Glomerular visceral epithelial cell (primary cell): ENCODE results near the gene SLC4A4.
A peak's percentile ranks its signal among the peaks of the same experiment; 100 is the strongest.

ENCODE experiments used
- DNase-seq: peaks from one replicate; pipeline ENCODE4 v3.0.0-alpha.2; 2016; ENCODE audit errors: extremely low spot score

The SLC4A4 gene

DNA sequence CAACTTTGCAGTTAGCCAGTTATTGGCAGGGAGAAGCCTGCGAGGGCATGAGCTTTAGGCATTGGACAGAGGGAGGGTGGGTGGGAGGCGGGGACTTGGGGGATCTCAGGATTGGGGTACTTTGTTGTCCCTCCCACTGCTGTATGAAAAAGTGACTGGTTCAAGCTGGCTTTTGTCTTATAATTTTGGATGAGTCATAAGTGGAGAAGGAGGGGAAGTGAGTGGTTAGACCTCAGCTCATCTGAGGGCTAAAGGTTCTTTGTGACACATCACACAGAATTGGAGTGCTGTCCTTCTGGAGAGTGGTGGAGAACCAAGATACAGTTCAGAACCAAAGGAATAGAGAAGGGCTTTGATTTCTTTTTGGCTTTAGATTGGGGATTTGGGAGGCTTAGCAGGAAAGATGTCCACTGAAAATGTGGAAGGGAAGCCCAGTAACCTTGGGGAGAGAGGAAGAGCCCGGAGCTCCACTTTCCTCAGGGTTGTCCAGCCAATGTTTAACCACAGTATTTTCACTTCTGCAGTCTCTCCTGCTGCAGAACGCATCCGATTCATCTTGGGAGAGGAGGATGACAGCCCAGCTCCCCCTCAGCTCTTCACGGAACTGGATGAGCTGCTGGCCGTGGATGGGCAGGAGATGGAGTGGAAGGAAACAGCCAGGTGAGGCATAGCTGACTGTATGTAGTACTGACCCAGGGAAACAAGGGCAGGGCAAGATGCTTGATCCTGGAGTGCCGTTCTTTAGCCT lies at the start of gene SLC4A4:
SLC4A4 (plus strand) TSS at position 175 of the 748 bp plus-strand sequence.
- DNase-seq, result peak; percentile 85

DNA sequence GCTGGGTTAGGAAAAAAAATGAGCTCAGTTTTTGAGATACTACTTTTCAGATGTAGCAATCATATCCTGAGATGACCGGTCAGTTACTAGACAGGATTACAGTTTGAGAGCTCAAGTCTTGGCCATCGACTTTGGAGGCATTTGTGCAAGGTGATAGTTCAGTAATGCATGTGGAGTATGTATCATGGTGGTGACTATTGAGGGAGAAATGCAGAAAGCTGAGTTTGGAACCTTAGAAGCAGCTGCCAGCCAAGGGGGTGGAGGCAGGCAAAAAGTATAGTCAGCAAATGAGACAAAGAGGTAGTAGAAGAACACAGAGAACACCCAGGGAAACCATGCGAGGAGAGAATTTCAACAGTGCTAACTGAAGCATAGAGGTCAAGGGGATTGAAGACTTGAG lies 48.7 kb upstream of the SLC4A4 start:
- peak; percentile 88 for DNase-seq

DNA sequence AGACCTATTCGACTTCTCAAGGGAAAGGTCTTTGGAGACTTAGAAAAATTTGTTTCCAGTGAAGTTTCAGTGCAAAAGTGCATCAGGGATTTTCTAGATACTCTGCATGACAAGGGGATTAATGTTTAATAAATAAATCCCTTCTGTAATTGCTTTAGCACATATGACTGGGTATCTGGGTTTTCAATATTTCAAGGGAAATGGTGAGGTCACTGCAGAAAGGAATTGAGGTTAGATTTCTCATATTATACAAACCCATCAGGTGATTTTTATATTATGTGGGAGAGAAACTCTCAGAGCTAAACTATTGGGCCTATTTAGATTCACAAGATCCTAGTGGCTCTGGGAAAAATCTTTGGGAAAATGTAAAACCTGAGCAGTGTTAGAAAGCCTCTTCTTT lies 48.3 kb upstream of the SLC4A4 start:
- DNase-seq, result no peak

GRCh38 chr4:71292228-71292627 lies 46.6 kb upstream of the SLC4A4 start:
- no peak for DNase-seq

- peak; percentile 70 for DNase-seq
These were observed 45.1 kb upstream of the SLC4A4 start for GRCh38 chr4:71293705-71294104.

- DNase-seq, result peak; percentile 19
These were observed 44.5 kb upstream of the SLC4A4 start for GRCh38 chr4:71294301-71294700.

GRCh38 chr4:71296945-71297344 lies 41.9 kb upstream of the SLC4A4 start:
- no peak for DNase-seq

- no peak for DNase-seq
These were observed 38.5 kb upstream of the SLC4A4 start for GRCh38 chr4:71300362-71300761.

GRCh38 chr4:71300964-71301363 lies 37.9 kb upstream of the SLC4A4 start:
- DNase-seq, result peak; percentile 9

DNA sequence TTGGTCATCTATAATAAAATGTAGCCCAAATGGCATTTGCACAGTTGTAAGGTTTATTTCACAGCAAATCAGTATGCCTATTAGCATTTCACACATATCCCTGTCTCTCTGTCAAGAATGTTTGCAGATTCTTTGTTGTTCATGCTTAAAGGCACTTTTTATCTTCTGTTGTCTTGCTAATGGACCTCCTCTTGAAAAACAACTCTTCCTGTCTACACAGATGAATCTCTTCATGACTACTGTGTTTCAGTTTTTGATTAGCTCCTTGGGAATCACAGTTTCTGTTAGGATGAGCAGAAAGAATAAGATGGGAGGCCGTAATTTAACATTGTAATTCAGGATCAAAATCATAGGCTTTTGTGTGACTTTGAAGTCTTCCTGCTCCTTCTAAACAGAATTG lies 35.5 kb upstream of the SLC4A4 start:
- DNase-seq, result no peak

- DNase-seq, result no peak
These were observed 35.0 kb upstream of the SLC4A4 start for GRCh38 chr4:71303850-71304249.

DNA sequence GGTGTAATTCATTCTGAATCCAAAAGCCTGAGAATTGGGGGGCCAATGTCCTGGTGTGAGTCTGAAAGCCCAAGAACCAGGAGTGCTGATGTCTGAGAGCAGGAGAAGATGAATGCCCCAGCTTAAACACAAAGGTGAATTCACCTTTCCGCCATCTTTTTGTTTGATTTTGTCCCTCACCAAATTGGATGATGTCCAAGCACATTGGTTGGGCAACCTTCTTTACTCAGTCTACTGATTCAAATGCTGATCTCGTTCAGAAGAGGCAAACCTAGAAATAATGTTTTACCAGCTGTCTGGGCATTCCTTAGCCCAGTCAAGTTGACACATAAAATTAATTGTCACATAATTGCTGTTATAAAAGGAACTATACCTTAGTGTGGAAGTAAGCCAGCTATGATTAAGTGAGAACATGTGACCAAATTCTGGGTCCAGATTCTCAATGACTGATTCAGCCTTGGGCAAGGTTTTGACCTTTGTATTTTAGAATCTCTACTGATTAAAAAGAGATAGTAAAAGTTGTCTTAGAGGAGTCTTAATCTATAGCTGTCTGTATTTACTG lies 34.5 kb upstream of the SLC4A4 start:
- DNase-seq, result peak; percentile 1

DNA sequence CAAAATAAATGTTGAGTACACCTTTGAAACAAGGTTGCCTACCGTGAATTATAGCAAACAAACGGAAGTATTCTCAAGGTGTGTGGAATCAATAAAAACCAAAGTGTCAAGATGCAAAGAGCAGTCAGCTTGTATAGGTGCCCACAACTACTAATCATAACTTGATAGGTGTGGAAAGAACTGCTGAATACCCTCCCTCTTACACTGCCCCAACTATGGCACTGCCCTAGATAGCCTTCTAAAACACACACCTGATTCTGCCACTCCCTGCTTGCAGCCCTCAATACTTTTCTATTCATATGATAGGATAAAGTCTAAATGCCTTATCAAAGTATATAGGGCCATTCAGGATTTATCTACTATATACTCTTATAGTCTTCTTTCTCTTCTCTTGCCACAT lies 31.1 kb upstream of the SLC4A4 start:
- DNase-seq, result no peak

DNA sequence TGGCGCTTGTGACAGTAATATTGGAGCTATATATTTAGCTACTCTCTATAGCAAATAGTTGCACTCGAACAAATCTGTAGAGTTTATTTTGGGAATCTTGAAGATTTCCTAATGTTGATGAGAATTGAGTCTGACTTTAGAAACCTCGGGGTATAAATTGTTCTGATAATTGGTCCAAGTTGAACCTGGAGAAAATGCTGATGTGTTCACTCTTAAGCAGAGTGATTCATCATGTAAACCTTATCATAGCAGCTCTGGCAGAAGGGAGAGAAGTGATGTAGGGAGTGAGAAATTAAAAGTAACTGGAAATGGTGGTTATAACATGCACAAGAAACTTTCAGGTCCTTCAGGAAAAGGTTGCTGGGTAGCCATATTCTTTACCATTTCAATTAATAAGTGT lies 16.4 kb upstream of the SLC4A4 start:
- DNase-seq, result no peak

DNA sequence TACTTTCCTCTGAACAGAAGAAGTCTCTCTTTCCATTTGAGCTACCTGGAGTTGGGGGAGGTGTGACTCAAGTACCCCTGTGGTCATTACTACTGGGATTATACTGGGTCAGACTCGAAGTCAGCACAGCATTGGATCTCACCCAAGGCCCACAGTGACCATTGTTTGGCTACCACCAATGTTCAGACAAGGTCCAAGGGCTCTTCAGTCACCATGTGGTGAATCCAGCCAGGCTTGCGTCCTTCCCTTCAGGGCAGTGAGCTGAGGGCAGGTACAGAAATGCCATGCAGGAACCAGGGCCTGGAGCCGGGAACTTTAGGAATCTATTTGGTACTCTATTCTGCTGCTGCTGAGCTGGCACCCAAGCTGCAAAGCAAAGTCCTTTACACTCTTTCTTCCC lies 5.5 kb upstream of the SLC4A4 start:
- no peak for DNase-seq

GRCh38 chr4:71333960-71334359 lies 4.9 kb upstream of the SLC4A4 start:
- DNase-seq, result no peak

DNA sequence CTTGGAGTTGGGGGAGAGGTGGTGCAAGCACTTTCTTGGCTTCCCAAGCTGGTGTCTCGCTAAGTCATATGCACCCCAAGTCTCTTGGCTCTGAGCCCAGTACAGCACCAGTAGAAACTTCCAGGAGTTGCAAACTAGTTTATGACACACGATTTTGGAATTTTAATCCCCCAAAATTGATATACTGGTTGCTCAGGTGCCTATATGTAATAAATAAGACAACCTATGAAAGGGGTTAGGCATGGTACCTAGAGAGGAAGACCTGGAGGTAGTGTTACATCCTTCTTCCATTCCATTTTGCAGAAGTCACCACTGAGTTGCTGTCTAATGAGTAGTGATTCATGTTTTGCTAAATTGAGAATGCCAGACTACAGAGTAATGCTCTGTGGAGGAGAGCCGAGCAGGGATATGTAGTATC lies 4.3 kb upstream of the SLC4A4 start:
- DNase-seq, result peak; percentile 28

GRCh38 chr4:71343670-71344466 lies 5.0 kb downstream of the SLC4A4 start:
- DNase-seq, result no peak

DNA sequence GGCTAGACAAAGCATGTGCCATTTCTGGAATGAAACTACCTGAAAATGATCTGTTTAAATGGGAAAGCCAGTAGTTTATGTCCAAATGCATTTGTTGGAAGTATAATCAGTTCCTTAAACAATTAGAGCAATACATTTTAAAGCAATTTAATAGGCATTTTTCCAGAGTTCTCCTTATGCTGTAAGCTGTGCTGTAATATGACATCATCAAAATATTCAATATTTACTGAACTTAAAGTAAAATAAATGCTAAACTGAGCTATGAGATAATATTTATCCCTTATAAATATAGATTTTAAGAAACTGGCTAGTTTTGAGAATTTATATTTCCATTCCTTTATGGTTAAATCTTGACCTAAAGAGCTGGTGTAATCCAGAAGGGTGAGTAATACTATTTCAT lies 7.9 kb downstream of the SLC4A4 start:
- DNase-seq, result no peak

- no peak for DNase-seq
These were observed 9.8 kb downstream of the SLC4A4 start for GRCh38 chr4:71348586-71348985.

DNA sequence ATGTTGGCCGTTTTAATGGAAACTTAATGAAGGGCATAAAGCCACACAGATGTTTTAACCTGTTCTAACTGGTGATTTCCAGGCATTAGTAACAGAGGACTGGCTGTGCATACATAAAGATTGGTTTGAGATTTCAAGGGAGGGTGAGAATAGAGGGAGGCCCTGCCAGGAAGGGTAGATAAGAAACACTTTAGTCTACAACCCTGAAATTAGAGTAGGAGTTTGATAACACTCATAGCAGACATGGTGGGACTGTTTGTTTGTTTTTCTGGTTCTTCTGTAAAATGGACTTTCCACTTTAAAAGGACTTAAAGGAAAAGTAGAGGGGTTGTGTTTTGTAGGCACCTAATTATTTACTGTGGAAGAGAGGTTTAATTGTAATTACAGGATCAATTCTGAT lies 16.2 kb downstream of the SLC4A4 start:
- DNase-seq, result no peak

- DNase-seq, result no peak
These were observed 17.2 kb downstream of the SLC4A4 start for GRCh38 chr4:71355971-71356370.
